HL-60 (cell line): ENCODE data around the gene HECW1.

Source experiments
- CTCF ChIP-seq: IDR thresholded peaks from one replicate; pipeline ENCODE4 v1.5.1; 2011; ENCODE audit warnings: low read length, control low read depth, inconsistent platforms; ENCODE audit not compliant: insufficient read depth
- POLR2AphosphoS5 ChIP-seq: IDR thresholded peaks from 2 replicates; pipeline ENCODE4 v1.6.1; 2012; ENCODE audit warnings: low read depth
- REST ChIP-seq: IDR thresholded peaks from 2 replicates; pipeline ENCODE4 v1.6.1; 2012; ENCODE audit warnings: low read depth; ENCODE audit not compliant: insufficient replicate concordance
- SPI1 ChIP-seq: IDR thresholded peaks from 2 replicates; pipeline ENCODE4 v1.6.1; 2012; ENCODE audit warnings: low read depth, mild to moderate bottlenecking, borderline replicate concordance

GRCh38 chr7:43590862-43591557 lies 478.6 kb downstream of the HECW1 start:
- TF ChIP-seq CTCF (no peak), REST (no peak), POLR2AphosphoS5 (no peak), SPI1 (no peak)
